H1 (cell line): ENCODE data around the gene KRT23. TPM values are rescaled to one million over a fixed set of nuclear protein-coding genes. Genes with fewer than 3 reads are reported as not detected.

Experiments used
- ATF2 ChIP-seq: IDR thresholded peaks from 2 replicates; pipeline ENCODE4 v1.6.1; 2012; ENCODE audit warnings: low read length, inconsistent platforms
- CEBPB ChIP-seq: IDR thresholded peaks from 2 replicates; pipeline ENCODE4 v1.6.1; 2012; ENCODE audit warnings: low read depth, low read length
- KDM1A ChIP-seq: fragments of 200-600, 300-600 bp; sonication (generic); IDR thresholded peaks from 2 replicates; pipeline ENCODE4 v1.7.1; 2016; ENCODE audit warnings: mild to moderate bottlenecking, low read length, borderline replicate concordance
- MAX ChIP-seq: IDR thresholded peaks from 2 replicates; pipeline ENCODE4 v1.6.1; 2012; ENCODE audit warnings: inconsistent platforms
- TBP ChIP-seq: IDR thresholded peaks from 2 replicates; pipeline ENCODE4 v1.6.1; 2011; ENCODE audit warnings: low read depth, low read length, improper control_type of control experiment
- polyA plus RNA-seq, 7 experiments: library from polyadenylated mRNA; depleted of rRNA in 3 of 7; stranded (reverse) in 5 of 7; unstranded in 2 of 7; fragments of >200 nt in 5 of 7; fragments of 200-250 nt in 2 of 7; gene quantifications; 1 replicate in 5 of 7; 2 replicates in 1 of 7; 4 replicates in 1 of 7; pipeline versions ENCODE4 v1.2.1 to v1.2.3, GENCODE V29; 2011 to 2013; ENCODE audit warnings: missing spikeins in 2 of 7, mixed read lengths in 2 of 7
- total RNA-seq: library from RNA; stranded (reverse); fragmentation: NEBNext Ultra II Directional; extraction: Animal tissue kit (Norgen Biotek cat#: 25700); gene quantifications from 2 replicates; pipeline ENCODE4 v1.2.1, GENCODE V29; 2021

Gene KRT23
- total and polyA plus RNA-seq, 2 of the 8 experiments (the other 6 are each of a cell fraction or from before 2014, with no cell fraction given): not detected

- no peak for TF ChIP-seq ATF2
- TF ChIP-seq MAX: no peak
- TF ChIP-seq CEBPB: no peak
- no peak for TF ChIP-seq KDM1A
- no peak for TF ChIP-seq TBP
Measured at GRCh38 chr17:40962059-40962561, 24.7 kb upstream of the KRT23 start (continued).
